Right lobe of liver (tissue), 4 donors: ENCODE data around the gene COL6A1.

Experiments
- CTCF ChIP-seq, 4 donors: fragments of 200-600 bp in 3 of 4; fragments of 450-650 bp in 1 of 4; IDR thresholded peaks; one replicate each; pipeline versions ENCODE4 v1.5.1 to v1.8.0; 2016 to 2022; ENCODE audit warnings: antibody characterized with exemption in 4 of 4, mild to moderate bottlenecking in 2 of 4
- POLR2A ChIP-seq: fragments of 450-650 bp; IDR thresholded peaks from one replicate; pipeline ENCODE4 v1.6.1; 2017; ENCODE audit warnings: antibody characterized with exemption, mild to moderate bottlenecking
- donor health status: DM: no; HTN: no; CAD: no.
- donor health status: DM: no; HTN: no; CAD: no.
- donor health status: DM: no; HTN: yes; CAD: no.

DNA sequence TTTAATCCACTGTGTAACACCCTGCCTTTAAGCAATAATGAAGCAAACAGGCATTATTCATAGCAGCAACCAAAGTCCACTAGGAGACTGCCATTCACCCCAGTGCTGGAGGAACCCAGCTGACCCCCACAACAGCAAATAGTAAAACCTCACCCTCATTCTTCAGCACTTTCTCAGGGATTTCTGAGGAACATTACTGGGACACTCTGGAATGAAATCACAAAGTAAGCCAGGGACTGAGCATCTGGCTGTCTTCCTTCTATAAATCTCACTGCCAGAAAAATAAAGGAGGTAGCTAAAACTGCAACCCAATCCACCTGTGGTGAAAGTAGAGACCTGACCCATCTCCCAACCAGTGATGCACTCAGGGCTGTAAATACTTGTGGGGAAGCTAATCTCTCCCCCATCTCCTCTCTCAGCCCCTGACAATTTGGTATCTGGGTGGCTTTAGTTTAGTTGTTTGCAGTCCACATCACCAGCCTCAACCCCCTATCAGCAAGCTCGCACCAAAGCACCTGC, 47.1 kb downstream of the COL6A1 start:
- TF ChIP-seq CTCF (IDR thresholded peaks at IDR 0.05): no peak
- no peak for TF ChIP-seq POLR2A
